BLaER1 (cell line): ENCODE measurements around the gene ABCA1.

Experiments
- H3K27ac ChIP-seq: shearing (Covaris generic); formaldehyde crosslinking; 2 replicates; pipeline ENCODE4 v1.8.1; 2022
- H3K27me3 ChIP-seq: shearing (Covaris generic); formaldehyde crosslinking; 2 replicates; pipeline ENCODE4 v1.8.1; 2022
- H3K36me3 ChIP-seq: shearing (Covaris generic); formaldehyde crosslinking; 2 replicates; pipeline ENCODE4 v1.8.1; 2022
- H3K4me1 ChIP-seq: shearing (Covaris generic); formaldehyde crosslinking; 2 replicates; pipeline ENCODE4 v1.8.1; 2022
- H3K4me2 ChIP-seq: shearing (Covaris generic); formaldehyde crosslinking; 2 replicates; pipeline ENCODE4 v1.8.1; 2022
- H3K4me3 ChIP-seq: shearing (Covaris generic); formaldehyde crosslinking; 2 replicates; pipeline ENCODE4 v1.8.1; 2022
- H3K9ac ChIP-seq: shearing (Covaris generic); formaldehyde crosslinking; 2 replicates; pipeline ENCODE4 v1.8.1; 2022
- H3K9me3 ChIP-seq: shearing (Covaris generic); formaldehyde crosslinking; 2 replicates; pipeline ENCODE4 v1.8.1; 2022
- H4K20me1 ChIP-seq: shearing (Covaris generic); formaldehyde crosslinking; 2 replicates; pipeline ENCODE4 v1.8.1; 2022
- Cebpa-rat ChIP-seq: shearing (Covaris generic); IDR thresholded peaks from 2 replicates; pipeline ENCODE4 v1.8.1; 2022

Gene ABCA1

DNA sequence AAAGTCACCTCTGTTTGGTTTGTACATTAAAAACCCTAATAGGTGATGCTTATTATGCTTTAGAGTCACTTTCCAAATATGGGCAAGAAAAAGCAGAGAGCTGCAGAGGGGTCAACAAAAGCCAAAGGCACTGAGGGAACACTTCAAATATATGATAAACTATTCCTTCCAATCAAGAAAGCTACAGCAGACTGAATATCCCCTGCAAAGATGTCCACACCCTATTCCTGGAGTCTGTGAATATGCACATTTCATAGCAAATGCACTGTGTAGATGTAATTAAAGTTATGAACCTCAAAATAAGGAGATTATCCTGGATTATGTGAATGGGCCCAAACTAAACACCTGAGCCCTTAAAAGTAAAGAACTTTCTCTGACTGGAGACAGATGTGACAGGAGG lies 74.3 kb downstream of the ABCA1 start:
- Histone ChIP-seq H4K20me1 (peaks cover 100% of the 10 kb centered on the region), H3K27ac (no peak overlapping the region), H3K4me1 (no peaks in the 10 kb centered on the region), H3K9me3 (no peaks in the 10 kb centered on the region), H3K4me3 (no peak overlapping the region), H3K4me2 (no peak overlapping the region), H3K36me3 (peaks cover 94% of the 10 kb centered on the region), H3K9ac (no peak overlapping the region), H3K27me3 (no peaks in the 10 kb centered on the region)
- no peak for TF ChIP-seq Cebpa-rat

DNA sequence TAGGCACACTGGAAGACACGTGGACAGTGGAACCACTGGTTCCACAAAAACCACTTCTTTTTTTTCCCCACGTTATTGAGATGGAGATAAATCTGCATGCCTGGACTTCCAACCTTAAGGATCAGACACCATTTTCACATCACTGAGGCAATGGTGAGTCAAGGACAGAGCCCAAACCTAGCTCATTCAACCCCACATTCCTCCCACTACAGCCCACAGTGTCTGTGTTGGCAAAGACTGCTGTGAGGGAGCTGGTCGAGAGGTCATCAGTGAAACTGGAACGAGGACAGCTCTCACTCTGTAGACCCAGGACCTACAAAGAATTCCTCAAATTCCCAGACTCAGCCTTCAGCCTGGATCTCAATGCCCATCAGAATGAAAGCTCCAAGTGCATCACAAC lies 74.8 kb downstream of the ABCA1 start:
- Histone ChIP-seq H3K27me3 (no peaks in the 10 kb centered on the region), H3K9me3 (no peaks in the 10 kb centered on the region), H3K4me3 (no peak overlapping the region), H4K20me1 (peaks cover 100% of the 10 kb centered on the region), H3K9ac (no peak overlapping the region), H3K4me1 (no peaks in the 10 kb centered on the region), H3K36me3 (peaks cover 94% of the 10 kb centered on the region), H3K27ac (no peak overlapping the region), H3K4me2 (no peak overlapping the region)
- no peak for TF ChIP-seq Cebpa-rat

DNA sequence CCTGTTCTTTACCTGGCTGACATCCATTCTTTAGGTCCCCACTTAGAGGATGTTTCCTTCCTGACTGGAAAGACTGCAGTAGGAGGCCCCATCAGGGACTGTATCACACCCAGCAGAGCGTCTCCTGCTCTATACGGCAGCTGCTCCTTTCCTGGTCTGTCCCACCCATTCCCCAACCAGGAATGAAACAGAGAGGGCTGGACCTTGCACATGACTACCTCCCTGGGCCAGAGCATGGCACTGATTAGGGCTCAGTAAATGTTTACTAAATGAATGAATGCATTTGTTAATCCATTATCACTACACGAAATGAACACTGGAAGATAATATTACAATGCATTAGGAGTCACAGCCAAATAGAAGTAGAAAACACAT lies 76.4 kb downstream of the ABCA1 start:
- Histone ChIP-seq H3K4me3 (no peak overlapping the region), H3K27me3 (no peaks in the 10 kb centered on the region), H3K4me2 (no peak overlapping the region), H4K20me1 (peaks cover 100% of the 10 kb centered on the region), H3K9me3 (no peaks in the 10 kb centered on the region), H3K4me1 (no peaks in the 10 kb centered on the region), H3K9ac (no peak overlapping the region), H3K27ac (no peak overlapping the region), H3K36me3 (peaks cover 93% of the 10 kb centered on the region)
- no peak for TF ChIP-seq Cebpa-rat

DNA sequence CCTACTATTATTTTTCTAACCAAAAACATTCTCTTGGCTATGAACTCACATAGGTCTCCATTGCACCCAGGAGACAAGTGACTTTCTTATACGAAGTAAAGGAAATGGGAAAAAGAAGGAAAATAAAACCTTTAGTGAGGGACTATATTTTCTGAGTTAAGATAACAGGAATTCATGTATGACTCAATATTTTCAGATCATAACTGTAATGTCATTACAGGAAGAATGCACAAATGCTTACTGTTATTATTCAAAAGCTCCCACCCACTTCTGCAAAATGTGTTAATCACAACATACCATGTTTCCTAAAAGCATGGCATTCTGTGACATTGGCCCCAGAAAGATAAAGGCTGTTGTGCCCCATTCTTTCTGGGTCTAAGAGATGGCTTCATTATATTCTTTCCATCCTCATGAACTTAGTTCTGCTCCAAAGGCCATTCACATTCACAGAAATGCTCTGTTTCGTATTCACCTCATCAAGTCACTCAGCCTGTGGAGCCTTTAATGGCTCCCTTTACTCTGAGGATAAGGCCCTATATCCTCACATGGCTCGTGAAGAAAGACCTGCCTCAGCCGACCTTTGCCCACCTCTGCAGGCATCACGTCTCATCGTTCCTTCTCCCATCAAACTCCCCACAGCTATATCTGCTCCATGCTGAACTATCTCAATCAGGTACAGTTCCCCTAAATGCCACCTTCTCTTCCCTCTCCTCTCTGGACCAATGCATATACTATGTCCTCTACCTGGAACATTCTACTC lies 77.0 kb downstream of the ABCA1 start:
- H3K36me3 ChIP-seq: peaks cover 93% of the 10 kb centered on the region
- no peak for TF ChIP-seq Cebpa-rat
- no peak overlapping the region for H3K4me2 ChIP-seq
- no peaks in the 10 kb centered on the region for H3K4me1 ChIP-seq
- H4K20me1 ChIP-seq: peaks cover 100% of the 10 kb centered on the region
- H3K9ac ChIP-seq: no peak overlapping the region
- no peaks in the 10 kb centered on the region for H3K27me3 ChIP-seq
- H3K4me3 ChIP-seq: no peak overlapping the region
- no peaks in the 10 kb centered on the region for H3K9me3 ChIP-seq
- no peak overlapping the region for H3K27ac ChIP-seq

DNA sequence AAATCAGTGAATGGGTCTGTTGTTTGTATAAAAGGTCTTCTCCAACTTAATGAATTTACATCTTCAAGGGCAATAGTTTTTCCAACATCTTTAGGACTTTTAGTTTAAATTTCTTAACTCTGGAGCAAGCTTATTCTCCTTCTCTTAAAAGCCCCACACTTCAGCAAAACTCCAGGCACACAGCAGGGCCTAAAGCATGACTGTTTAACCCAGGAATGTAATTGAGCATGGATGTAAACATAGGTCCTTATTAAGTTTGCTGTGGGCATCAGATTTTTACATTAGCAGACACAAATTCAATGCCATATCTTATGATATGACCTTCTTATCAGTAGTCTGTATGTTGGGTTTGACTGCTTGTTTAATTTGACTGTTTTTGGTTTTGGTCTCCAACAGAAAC lies 78.9 kb downstream of the ABCA1 start:
- no peak for TF ChIP-seq Cebpa-rat
- Histone ChIP-seq H3K27me3 (no peaks in the 10 kb centered on the region), H3K4me2 (no peak overlapping the region), H3K9ac (no peak overlapping the region), H3K9me3 (no peaks in the 10 kb centered on the region), H3K4me3 (no peak overlapping the region), H3K27ac (no peak overlapping the region), H3K36me3 (peaks cover 93% of the 10 kb centered on the region), H4K20me1 (peaks cover 100% of the 10 kb centered on the region), H3K4me1 (no peaks in the 10 kb centered on the region)

DNA sequence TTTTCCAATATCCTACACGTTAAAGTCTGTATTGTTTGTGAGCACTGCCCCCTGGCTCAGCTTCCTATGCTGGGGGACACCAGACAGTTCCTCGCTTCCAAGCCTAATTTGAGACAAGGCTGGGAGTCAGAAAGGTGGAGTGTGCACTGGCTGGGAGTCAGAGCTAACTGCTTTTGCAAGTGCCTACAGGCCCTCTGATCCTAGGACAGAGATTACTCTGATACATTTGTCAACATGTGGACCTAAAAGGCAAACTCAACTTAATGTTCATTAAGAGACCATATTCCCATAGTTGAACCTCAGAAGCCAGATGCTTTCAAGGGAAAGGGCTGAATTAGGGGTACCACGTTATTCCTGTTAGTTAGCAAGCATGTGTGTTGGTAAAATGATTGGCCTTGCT lies 83.2 kb downstream of the ABCA1 start:
- Histone ChIP-seq H3K9ac (no peak overlapping the region), H3K4me1 (no peaks in the 10 kb centered on the region), H3K4me3 (no peak overlapping the region), H3K36me3 (peaks cover 99% of the 10 kb centered on the region), H3K9me3 (no peaks in the 10 kb centered on the region), H3K27me3 (no peaks in the 10 kb centered on the region), H4K20me1 (peaks cover 95% of the 10 kb centered on the region), H3K27ac (no peak overlapping the region), H3K4me2 (no peak overlapping the region)
- TF ChIP-seq Cebpa-rat: no peak

DNA sequence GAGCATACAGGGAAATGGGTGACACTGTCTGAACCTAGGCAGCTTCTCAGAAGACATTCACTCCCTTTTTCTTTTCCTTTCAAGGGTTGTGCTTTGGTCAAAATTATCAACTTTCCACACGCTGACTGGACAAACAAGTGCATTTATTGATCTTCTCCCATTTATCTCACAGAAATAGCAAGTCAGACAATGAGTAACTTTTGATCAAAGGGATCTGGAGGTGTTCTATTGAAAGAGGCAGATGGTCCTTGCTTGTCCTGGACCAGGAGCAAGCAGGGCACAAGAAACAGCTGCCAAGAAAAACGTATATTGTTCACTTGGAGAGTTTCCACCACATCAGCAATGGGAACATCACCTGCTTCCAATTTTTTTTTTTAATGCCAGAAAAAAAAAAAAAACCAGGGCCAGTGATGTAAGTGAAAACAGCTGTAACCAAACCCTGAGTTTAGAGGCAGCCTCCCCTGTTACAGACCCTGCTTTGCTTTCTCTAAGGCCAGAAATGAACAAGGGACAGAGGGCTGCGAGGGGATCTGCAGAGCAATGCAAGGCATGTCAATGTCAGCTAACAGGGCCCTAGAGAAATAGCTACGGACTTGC lies 84.2 kb downstream of the ABCA1 start:
- H3K27ac ChIP-seq: no peak overlapping the region
- peaks cover 91% of the 10 kb centered on the region for H4K20me1 ChIP-seq
- peaks cover 99% of the 10 kb centered on the region for H3K36me3 ChIP-seq
- no peak overlapping the region for H3K9ac ChIP-seq
- no peaks in the 10 kb centered on the region for H3K27me3 ChIP-seq
- H3K4me3 ChIP-seq: no peak overlapping the region
- no peak for TF ChIP-seq Cebpa-rat
- H3K9me3 ChIP-seq: no peaks in the 10 kb centered on the region
- no peaks in the 10 kb centered on the region for H3K4me1 ChIP-seq
- H3K4me2 ChIP-seq: no peak overlapping the region

DNA sequence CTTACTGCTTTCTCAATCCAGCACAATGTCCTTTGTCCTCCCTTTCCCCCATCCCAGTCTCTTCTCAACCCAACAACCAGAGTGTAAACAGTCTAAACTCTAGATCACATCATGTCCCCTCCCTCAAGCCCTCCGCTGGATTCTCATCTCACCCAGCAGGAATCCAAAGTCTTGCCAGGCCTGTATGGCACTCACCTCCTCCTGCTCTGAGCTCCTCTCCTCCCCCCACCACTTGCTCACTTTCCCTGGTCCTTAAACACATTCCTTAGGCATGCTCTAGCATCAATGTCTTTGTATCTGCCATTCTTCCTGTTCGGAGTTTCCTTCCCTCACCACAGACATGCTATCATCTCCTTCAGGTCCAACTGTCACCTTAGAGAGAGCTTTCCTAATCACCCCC lies 85.3 kb downstream of the ABCA1 start:
- Histone ChIP-seq H3K27me3 (no peaks in the 10 kb centered on the region), H3K4me1 (no peaks in the 10 kb centered on the region), H3K36me3 (peaks cover 100% of the 10 kb centered on the region), H3K4me3 (no peak overlapping the region), H3K9me3 (no peaks in the 10 kb centered on the region), H3K27ac (no peak overlapping the region), H3K9ac (no peak overlapping the region), H4K20me1 (peaks cover 90% of the 10 kb centered on the region), H3K4me2 (no peak overlapping the region)
- TF ChIP-seq Cebpa-rat: no peak

DNA sequence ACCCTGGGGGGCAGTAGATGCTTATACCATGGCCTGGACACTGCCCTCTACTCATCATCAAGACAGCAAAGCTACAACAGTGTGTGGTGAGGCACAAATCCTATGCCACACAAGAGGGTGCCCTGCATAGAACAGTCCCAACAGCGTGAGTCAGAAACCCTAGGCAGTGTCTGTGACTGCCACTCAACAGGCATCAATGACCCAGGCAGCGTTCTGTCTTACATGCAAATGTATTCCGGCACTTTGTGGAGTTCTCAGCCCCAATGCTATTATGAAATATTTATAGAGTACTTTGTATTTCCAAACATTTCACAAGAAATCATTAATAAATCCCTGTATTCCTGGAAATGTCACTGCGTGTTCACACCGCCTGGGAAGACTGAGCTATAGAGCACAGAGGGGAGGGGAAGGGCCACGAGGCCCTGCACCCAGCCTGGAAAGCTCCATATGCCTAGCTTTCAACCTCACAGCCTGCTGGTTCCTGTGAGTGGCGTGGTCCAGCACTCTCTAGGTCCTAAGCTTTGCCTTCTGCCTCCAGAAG lies 86.3 kb downstream of the ABCA1 start:
- TF ChIP-seq Cebpa-rat: no peak
- H3K4me1 ChIP-seq: no peaks in the 10 kb centered on the region

DNA sequence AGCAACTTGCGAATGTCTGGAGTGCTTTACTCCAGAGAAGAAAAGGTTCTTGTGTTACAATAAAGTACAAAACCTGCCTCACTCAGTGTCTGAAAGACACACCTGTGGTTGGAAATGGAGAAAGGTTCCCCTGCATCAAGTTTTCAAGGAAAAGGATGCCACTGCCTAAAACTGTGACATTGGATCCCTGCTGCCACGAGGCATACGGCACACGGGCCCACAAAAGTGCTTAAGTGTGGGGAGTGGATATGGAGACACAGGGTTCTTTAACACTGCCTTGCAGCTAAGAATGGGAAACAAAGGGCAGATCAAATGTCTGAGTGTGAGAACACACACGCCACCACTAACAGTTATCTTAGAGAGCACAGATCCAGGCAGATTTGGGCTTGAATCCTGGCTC lies 89.0 kb downstream of the ABCA1 start:
- no peaks in the 10 kb centered on the region for H3K9me3 ChIP-seq
- no peak overlapping the region for H3K27ac ChIP-seq
- no peak overlapping the region for H3K4me2 ChIP-seq
- peaks cover 90% of the 10 kb centered on the region for H4K20me1 ChIP-seq
- H3K27me3 ChIP-seq: no peaks in the 10 kb centered on the region
- H3K9ac ChIP-seq: no peak overlapping the region
- H3K36me3 ChIP-seq: peaks cover 100% of the 10 kb centered on the region
- H3K4me3 ChIP-seq: no peak overlapping the region
- H3K4me1 ChIP-seq: no peaks in the 10 kb centered on the region
- TF ChIP-seq Cebpa-rat: no peak

More for the DNA sequence above, 86.3 kb downstream of the ABCA1 start:
- Histone ChIP-seq H3K4me3 (no peak overlapping the region), H3K36me3 (peaks cover 100% of the 10 kb centered on the region), H3K9ac (no peak overlapping the region), H3K4me2 (no peak overlapping the region), H4K20me1 (peaks cover 90% of the 10 kb centered on the region), H3K27me3 (no peaks in the 10 kb centered on the region), H3K9me3 (no peaks in the 10 kb centered on the region), H3K27ac (no peak overlapping the region)
